HEK293 (cell line): Measurements from ENCODE around the gene IL2RA.

Source experiments
- ATF2 ChIP-seq: fragments of 450-650 bp; formaldehyde crosslinking; IDR thresholded peaks from 2 replicates; pipeline ENCODE4 v1.5.1; 2016; ENCODE audit warnings: missing biosample characterization, missing genetic modification characterization, low read depth
- CTCF ChIP-seq: fragments of 450-650 bp; formaldehyde crosslinking; IDR thresholded peaks from 2 replicates; pipeline ENCODE4 v1.5.1; 2016; ENCODE audit warnings: missing biosample characterization, missing genetic modification characterization
- MEIS1 ChIP-seq: sonication (generic); formaldehyde crosslinking; IDR thresholded peaks from 2 replicates; pipeline ENCODE4 v1.8.1; 2022; ENCODE audit warnings: missing genetic modification reagents, mild to moderate bottlenecking, borderline replicate concordance
- PATZ1 ChIP-seq: fragments of 450-650 bp; formaldehyde crosslinking; IDR thresholded peaks from 2 replicates; pipeline ENCODE4 v1.5.1; 2016; ENCODE audit warnings: missing biosample characterization, missing genetic modification characterization
- YY1 ChIP-seq: fragments of 450-650 bp; formaldehyde crosslinking; IDR thresholded peaks from 2 replicates; pipeline ENCODE4 v1.5.1; 2018; ENCODE audit warnings: missing biosample characterization, missing genetic modification characterization
- ZNF10 ChIP-seq: fragments of 450-650 bp; formaldehyde crosslinking; IDR thresholded peaks from 2 replicates; pipeline ENCODE4 v1.5.1; 2017; ENCODE audit warnings: missing biosample characterization, missing genetic modification characterization
- ZNF280D ChIP-seq: fragments of 450-650 bp; formaldehyde crosslinking; IDR thresholded peaks from 2 replicates; pipeline ENCODE4 v1.5.1; 2016; ENCODE audit warnings: missing biosample characterization, missing genetic modification characterization
- ZNF398 ChIP-seq: fragments of 450-650 bp; formaldehyde crosslinking; IDR thresholded peaks from 2 replicates; pipeline ENCODE4 v1.5.1; 2017; ENCODE audit warnings: missing biosample characterization, missing genetic modification characterization
- ZNF423 ChIP-seq: fragments of 450-650 bp; formaldehyde crosslinking; IDR thresholded peaks from 2 replicates; pipeline ENCODE4 v1.5.1; 2016; ENCODE audit warnings: missing biosample characterization, missing genetic modification characterization
- ZNF510 ChIP-seq: fragments of 450-650 bp; formaldehyde crosslinking; IDR thresholded peaks from 2 replicates; pipeline ENCODE4 v1.5.1; 2018; ENCODE audit warnings: mild to moderate bottlenecking, missing genetic modification characterization, missing biosample characterization; ENCODE audit not compliant: insufficient replicate concordance
- ZNF664 ChIP-seq: fragments of 450-650 bp; formaldehyde crosslinking; IDR thresholded peaks from 2 replicates; pipeline ENCODE4 v1.5.1; 2016; ENCODE audit warnings: missing biosample characterization, missing genetic modification characterization

- TF ChIP-seq ATF2 (tag by site-specific recombination) (no peak), ZNF664 (tag by site-specific recombination) (no peak), YY1 (tag by site-specific recombination) (no peak), ZNF10 (tag by site-specific recombination) (no peak), CTCF (tag by site-specific recombination) (no peak), MEIS1 (CRISPR knock-in tag) (no peak), PATZ1 (tag by site-specific recombination) (no peak), ZNF280D (no peak), ZNF510 (no peak), ZNF423 (no peak), ZNF398 (no peak)
Observed at GRCh38 chr10:6103591-6103990, 41.4 kb upstream of the IL2RA start.
